A549 treated with DMSO at 1 μM for 4 hours (cell line): ENCODE data around the gene C11orf97. TPM values are rescaled to one million over a fixed set of nuclear protein-coding genes. Genes with fewer than 3 reads are reported as not detected.

Experiments used
- total RNA-seq: library from RNA; stranded (reverse); fragments of 200-300 nt; extraction: Qiagen RNA extraction; gene quantifications from 5 replicates; pipeline ENCODE4 v1.2.3, GENCODE V29; 2022; ENCODE audit warnings: low read depth

The C11orf97 gene
- not detected in 5 replicates for total RNA-seq

DNA sequence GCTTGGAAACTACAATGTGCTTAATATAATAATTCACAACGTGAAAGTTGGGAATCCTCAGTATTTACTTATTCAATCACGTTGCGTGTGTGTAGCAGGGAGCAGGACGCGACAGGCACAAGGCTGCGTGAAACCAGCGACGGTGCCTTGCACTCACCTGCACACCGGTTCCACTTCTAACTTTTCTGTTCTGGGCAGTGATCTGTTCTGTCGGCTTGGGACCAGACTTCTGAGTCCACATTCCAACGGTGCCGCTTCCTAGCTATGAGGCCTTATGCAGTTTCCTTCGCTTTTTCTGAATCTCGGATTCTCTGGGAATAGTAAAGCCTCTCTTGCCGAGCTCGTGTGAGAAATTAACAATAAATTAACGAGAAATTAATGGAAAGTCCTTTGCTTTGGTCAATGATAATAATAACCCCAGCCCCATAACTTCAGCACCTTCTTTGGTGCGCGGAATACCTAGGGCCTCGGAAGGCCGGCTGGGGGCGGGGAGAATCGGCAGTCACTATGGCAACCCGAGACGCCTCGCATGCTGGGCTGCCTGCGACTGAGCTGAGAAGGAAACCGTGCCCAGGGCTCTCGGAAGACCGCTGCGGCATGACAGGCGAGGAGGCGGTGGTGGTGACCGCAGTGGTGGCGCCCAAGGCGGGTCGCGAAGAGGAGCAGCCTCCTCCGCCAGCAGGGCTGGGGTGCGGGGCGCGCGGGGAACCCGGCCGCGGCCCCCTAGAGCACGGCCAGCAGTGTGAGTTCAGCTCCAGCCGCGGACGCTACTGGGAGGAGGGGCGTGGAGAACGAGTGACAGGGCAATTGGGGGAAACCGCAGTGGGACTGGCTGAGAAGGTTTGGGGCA lies at the start of gene C11orf97:
Gene C11orf97, plus strand, starts transcription at position 530 of the 850 bp plus-strand sequence. Its CDS starts 68 bp downstream, at position 598.

GRCh38 chr11:94493281-94494125 lies 18.8 kb upstream of the C11orf97 start, which contains the start of the genes ANKRD49 and MRE11:
ANKRD49 (plus strand) TSS chr11:94493984; CDS start chr11:94496694, 2,710 bp downstream.
MRE11 (minus strand) TSS chr11:94493844; CDS start chr11:94492801, 1,043 bp downstream.

DNA sequence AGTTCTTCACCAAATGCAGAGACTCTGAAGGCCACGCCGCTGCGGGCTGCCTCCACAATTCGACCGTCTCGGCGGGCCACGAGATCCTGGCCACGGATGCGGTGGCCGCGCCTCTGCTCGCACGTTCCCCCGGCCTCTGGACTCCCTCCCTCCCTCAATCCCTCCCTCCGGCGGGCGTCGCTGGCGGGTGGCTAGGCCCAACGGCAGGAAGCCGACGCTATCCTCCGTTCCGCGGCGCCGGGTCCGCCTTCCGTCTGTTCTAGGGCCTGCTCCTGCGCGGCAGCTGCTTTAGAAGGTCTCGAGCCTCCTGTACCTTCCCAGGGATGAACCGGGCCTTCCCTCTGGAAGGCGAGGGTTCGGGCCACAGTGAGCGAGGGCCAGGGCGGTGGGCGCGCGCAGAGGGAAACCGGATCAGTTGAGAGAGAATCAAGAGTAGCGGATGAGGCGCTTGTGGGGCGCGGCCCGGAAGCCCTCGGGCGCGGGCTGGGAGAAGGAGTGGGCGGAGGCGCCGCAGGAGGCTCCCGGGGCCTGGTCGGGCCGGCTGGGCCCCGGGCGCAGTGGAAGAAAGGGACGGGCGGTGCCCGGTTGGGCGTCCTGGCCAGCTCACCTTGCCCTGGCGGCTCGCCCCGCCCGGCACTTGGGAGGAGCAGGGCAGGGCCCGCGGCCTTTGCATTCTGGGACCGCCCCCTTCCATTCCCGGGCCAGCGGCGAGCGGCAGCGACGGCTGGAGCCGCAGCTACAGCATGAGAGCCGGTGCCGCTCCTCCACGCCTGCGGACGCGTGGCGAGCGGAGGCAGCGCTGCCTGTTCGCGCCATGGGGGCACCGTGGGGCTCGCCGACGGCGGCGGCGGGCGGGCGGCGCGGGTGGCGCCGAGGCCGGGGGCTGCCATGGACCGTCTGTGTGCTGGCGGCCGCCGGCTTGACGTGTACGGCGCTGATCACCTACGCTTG lies 31.7 kb downstream of the C11orf97 start, which contains the start of gene FUT4:
Gene FUT4, plus strand, starts transcription at position 227 of the 951 bp plus-strand sequence. Its CDS starts 213 bp downstream, at position 440.

DNA sequence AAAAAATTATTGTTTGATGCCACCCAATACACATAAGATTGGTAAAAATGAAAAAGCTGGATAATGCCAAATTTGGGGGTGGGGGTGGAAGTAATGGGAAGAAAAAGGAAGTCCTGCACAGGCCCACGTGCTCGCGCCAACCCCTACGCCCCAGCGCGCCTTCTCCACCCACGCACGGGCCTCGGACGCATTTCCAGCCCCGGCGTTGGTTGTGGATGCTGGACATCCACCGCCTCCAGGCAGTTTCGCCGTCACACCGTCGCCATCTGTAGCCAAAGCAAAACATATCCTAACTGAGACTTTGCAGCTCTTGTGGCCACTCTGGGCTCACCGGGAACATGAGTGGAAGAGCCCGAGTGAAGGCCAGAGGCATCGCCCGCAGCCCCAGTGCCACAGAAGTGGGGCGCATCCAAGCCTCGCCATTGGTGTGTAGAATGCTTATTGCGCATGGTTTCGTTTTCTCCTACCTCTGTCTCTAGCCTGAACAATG lies 55.0 kb downstream of the C11orf97 start, which contains the start of gene PIWIL4:
Gene PIWIL4, plus strand, starts transcription at position 188 of the 490 bp plus-strand sequence. Its CDS starts 151 bp downstream, at position 339.

Other genes starting within 250 kb of the C11orf97 start
- gene IZUMO1R, start 207.9 kb upstream of the C11orf97 start, total RNA-seq = not detected in 5 replicates
- 0.03 to 0.16 TPM (median 0.07 TPM) in 5 replicates for gene GPR83, start 111.0 kb upstream of the C11orf97 start, total RNA-seq
- gene MRE11, start 18.6 kb upstream of the C11orf97 start, total RNA-seq = 14.1 to 19.1 TPM (median 16.5 TPM) in 5 replicates
- gene ANKRD49, start 18.5 kb upstream of the C11orf97 start, total RNA-seq = 5.6 to 8.0 TPM (median 6.8 TPM) in 5 replicates
- 2.3 to 2.9 TPM (median 2.7 TPM) in 5 replicates for gene FUT4, start 31.5 kb downstream of the C11orf97 start, total RNA-seq
- 0.15 to 0.44 TPM (median 0.21 TPM) in 4 of 5 replicates, not detected in the other for gene PIWIL4, start 54.9 kb downstream of the C11orf97 start, total RNA-seq